ENCODE results near the gene ICE2. TPM values are rescaled to one million over a fixed set of nuclear protein-coding genes. Genes with fewer than 3 reads are reported as not detected.

ICE2 gene
- total RNA-seq, 2 donors from 2014 or later, result 29.2 to 31.7 TPM

Other genes with a start within 250 kb of the ICE2 start
- 100 to 1,000 TPM; 815 to 870 TPM for gene ANXA2, start 81.2 kb downstream of the ICE2 start, total RNA-seq

Data from left colon (tissue), 2 donors.